Astrocyte (in vitro differentiated cells and primary cell): Measurements from ENCODE around the gene RALGAPA2. TPM values are rescaled to one million over a fixed set of nuclear protein-coding genes. Genes with fewer than 3 reads are reported as not detected.
A peak's percentile ranks its signal among the peaks of the same experiment; 100 is the strongest.

Experiments used
- DNase-seq: peaks from one replicate; pipeline ENCODE4 v3.0.0-alpha.2; 2010; ENCODE audit warnings: low read depth
- FAIRE-seq: peaks from 2 replicates; lab custom pipeline; 2011; peaks lifted over from hg19 to GRCh38; lab: Jason Lieb, UNC
- H2AFZ ChIP-seq: 2 replicates; pipeline ENCODE4 v1.6.0; 2012; ENCODE audit warnings: low read depth, low read length, inconsistent platforms
- H3K27ac ChIP-seq: 2 replicates; pipeline ENCODE4 v1.5.1; 2011; ENCODE audit warnings: low read depth, low read length, inconsistent platforms
- H3K27me3 ChIP-seq: 2 replicates; pipeline ENCODE4 v1.6.0; 2011; ENCODE audit warnings: low read length, inconsistent platforms; ENCODE audit not compliant: insufficient read depth
- H3K36me3 ChIP-seq: 2 replicates; pipeline ENCODE4 v1.5.1; 2011; ENCODE audit warnings: low read length, inconsistent platforms; ENCODE audit not compliant: insufficient read depth
- H3K4me1 ChIP-seq: 2 replicates; pipeline ENCODE4 v1.5.1; 2011; ENCODE audit warnings: low read length, inconsistent platforms; ENCODE audit not compliant: insufficient read depth
- H3K4me2 ChIP-seq: 2 replicates; pipeline ENCODE4 v1.6.0; 2012; ENCODE audit warnings: low read length, inconsistent platforms
- H3K4me3 ChIP-seq: 2 replicates; pipeline ENCODE4 v1.5.1; 2011; ENCODE audit warnings: low read depth, mild to moderate bottlenecking, low read length, inconsistent platforms; ENCODE audit not compliant: insufficient read depth
- H3K79me2 ChIP-seq: 2 replicates; pipeline ENCODE4 v1.6.0; 2012; ENCODE audit warnings: mild to moderate bottlenecking, low read length, inconsistent platforms; ENCODE audit not compliant: insufficient read depth
- H3K9ac ChIP-seq: 2 replicates; pipeline ENCODE4 v1.6.0; 2012; ENCODE audit warnings: mild to moderate bottlenecking, low read length, inconsistent platforms
- H3K9me3 ChIP-seq: 2 replicates; pipeline ENCODE4 v1.5.1; 2012; ENCODE audit warnings: low read depth, mild to moderate bottlenecking, low read length, inconsistent platforms; ENCODE audit not compliant: insufficient read depth
- H4K20me1 ChIP-seq: 2 replicates; pipeline ENCODE4 v1.6.0; 2012; ENCODE audit warnings: low read length, inconsistent platforms; ENCODE audit not compliant: insufficient read depth
- H3K27ac Mint-ChIP-seq: one replicate; pipeline ENCODE4 v1.8.0; 2021; ENCODE audit warnings: mild to moderate bottlenecking, mixed read lengths; ENCODE audit not compliant: unreplicated experiment
- H3K27me3 Mint-ChIP-seq: one replicate; pipeline ENCODE4 v1.8.0; 2021; ENCODE audit warnings: low read depth, mixed read lengths; ENCODE audit not compliant: unreplicated experiment
- H3K36me3 Mint-ChIP-seq: one replicate; pipeline ENCODE4 v1.8.0; 2021; ENCODE audit warnings: low read depth, mixed read lengths; ENCODE audit not compliant: unreplicated experiment
- H3K4me1 Mint-ChIP-seq: one replicate; pipeline ENCODE4 v1.8.0; 2021; ENCODE audit warnings: low read depth, mixed read lengths; ENCODE audit not compliant: unreplicated experiment
- H3K4me3 Mint-ChIP-seq: one replicate; pipeline ENCODE4 v1.8.0; 2021; ENCODE audit warnings: mild to moderate bottlenecking, moderate library complexity, mixed read lengths; ENCODE audit not compliant: unreplicated experiment
- H3K9me3 Mint-ChIP-seq: one replicate; pipeline ENCODE4 v1.8.0; 2021; ENCODE audit warnings: mild to moderate bottlenecking, mixed read lengths; ENCODE audit not compliant: unreplicated experiment
- CTCF ChIP-seq: IDR thresholded peaks from 2 replicates; pipeline ENCODE4 v1.5.1; 2011; ENCODE audit warnings: low read depth, mild to moderate bottlenecking, inconsistent platforms, low read length, moderate library complexity; ENCODE audit not compliant: insufficient read depth
- EZH2 ChIP-seq: IDR thresholded peaks from 2 replicates; pipeline ENCODE4 v1.6.1; 2012; ENCODE audit warnings: mild to moderate bottlenecking, low read length, inconsistent platforms; ENCODE audit not compliant: insufficient read depth
- total RNA-seq: library from RNA; stranded (reverse); gene quantifications from 2 replicates; pipeline ENCODE4 v1.2.1, GENCODE V29; 2021

RALGAPA2 gene
- total RNA-seq, 1 donor from 2014 or later, result 6.6 TPM

- H3K4me1 ChIP-seq, result no peaks in the 10 kb centered on the region
- H3K9me3 Mint-ChIP-seq, result peaks cover 11% of the 10 kb centered on the region
- H3K36me3 ChIP-seq, result no peaks in the 10 kb centered on the region
- TF ChIP-seq CTCF (no peak), EZH2 (no peak)
- no peak overlapping the region for H2AFZ ChIP-seq
- no peak overlapping the region for H3K9ac ChIP-seq
- H3K4me1 Mint-ChIP-seq, result peaks cover 6% of the 10 kb centered on the region
- no peaks in the 10 kb centered on the region for H3K36me3 Mint-ChIP-seq
- no peak overlapping the region for H3K27ac ChIP-seq
- DNase-seq, result no peak
- peaks cover 4% of the 10 kb centered on the region for H3K9me3 ChIP-seq
- FAIRE-seq, result no peak
- no peak overlapping the region for H3K4me2 ChIP-seq
- H3K4me3 ChIP-seq, result no peak overlapping the region
- H3K27me3 ChIP-seq, result peaks cover 69% of the 10 kb centered on the region
- peaks cover 67% of the 10 kb centered on the region for H3K27me3 Mint-ChIP-seq
- H3K4me3 Mint-ChIP-seq, result peak overlapping the region; percentile 81
- H3K27ac Mint-ChIP-seq, result peak overlapping the region; percentile 92
- peaks cover 4% of the 10 kb centered on the region for H4K20me1 ChIP-seq
- no peaks in the 10 kb centered on the region for H3K79me2 ChIP-seq
These were observed 342.3 kb downstream of the RALGAPA2 start for GRCh38 chr20:20370094-20370575.

- peaks cover 4% of the 10 kb centered on the region for H4K20me1 ChIP-seq
- peaks cover 72% of the 10 kb centered on the region for H3K27me3 ChIP-seq
- peak overlapping the region; percentile 92 for H3K27ac Mint-ChIP-seq
- TF ChIP-seq CTCF, result no peak
- peak; percentile 93 for TF ChIP-seq EZH2
- FAIRE-seq (no peak), DNase-seq (no peak)
- no peaks in the 10 kb centered on the region for H3K79me2 ChIP-seq
- H3K4me2 ChIP-seq, result no peak overlapping the region
- H3K4me3 ChIP-seq, result no peak overlapping the region
- H3K27me3 Mint-ChIP-seq, result peaks cover 63% of the 10 kb centered on the region
- H3K4me1 Mint-ChIP-seq, result peaks cover 6% of the 10 kb centered on the region
- H3K9me3 Mint-ChIP-seq, result peaks cover 12% of the 10 kb centered on the region
- H3K4me1 ChIP-seq, result no peaks in the 10 kb centered on the region
- H3K4me3 Mint-ChIP-seq, result peak overlapping the region; percentile 81
- H2AFZ ChIP-seq, result no peak overlapping the region
- no peaks in the 10 kb centered on the region for H3K36me3 Mint-ChIP-seq
- H3K36me3 ChIP-seq, result no peaks in the 10 kb centered on the region
- H3K9ac ChIP-seq, result no peak overlapping the region
- peaks cover 4% of the 10 kb centered on the region for H3K9me3 ChIP-seq
- no peak overlapping the region for H3K27ac ChIP-seq
These were observed 343.0 kb downstream of the RALGAPA2 start for GRCh38 chr20:20369250-20370093.
